AG04449 (cell line): ENCODE measurements around the gene LSS.

ENCODE experiments used
- CTCF ChIA-PET: fragments of 350-600 bp; formaldehyde crosslinking; extraction: SDS; loops from one replicate; lab custom pipeline; 2021; ENCODE audit warnings: antibody characterized with exemption; lab: Yijun Ruan, JAX
- POLR2A ChIA-PET: fragments of 400-600, 350-600 bp; formaldehyde crosslinking; extraction: SDS; loops from one replicate; lab custom pipeline; 2020; ENCODE audit warnings: antibody characterized with exemption, inconsistent platforms; lab: Yijun Ruan, JAX
- DNase-seq: peaks from one replicate; pipeline ENCODE4 v3.0.0-alpha.2; 2010; ENCODE audit warnings: low read depth, low spot score
- H3K4me3 ChIP-seq: 2 replicates; pipeline ENCODE4 v1.5.1; 2011; ENCODE audit warnings: low read depth, mild to moderate bottlenecking, control low read depth, low read length
- TF ChIP-seq, protein P1 (sequence below): IDR thresholded peaks from one replicate; pipeline ENCODE4 v1.5.1; 2011; ENCODE audit warnings: mild to moderate bottlenecking, moderate library complexity, low read length, control low read depth, inconsistent platforms; ENCODE audit not compliant: insufficient read depth; ENCODE audit errors: missing control alignments

The LSS gene

DNA sequence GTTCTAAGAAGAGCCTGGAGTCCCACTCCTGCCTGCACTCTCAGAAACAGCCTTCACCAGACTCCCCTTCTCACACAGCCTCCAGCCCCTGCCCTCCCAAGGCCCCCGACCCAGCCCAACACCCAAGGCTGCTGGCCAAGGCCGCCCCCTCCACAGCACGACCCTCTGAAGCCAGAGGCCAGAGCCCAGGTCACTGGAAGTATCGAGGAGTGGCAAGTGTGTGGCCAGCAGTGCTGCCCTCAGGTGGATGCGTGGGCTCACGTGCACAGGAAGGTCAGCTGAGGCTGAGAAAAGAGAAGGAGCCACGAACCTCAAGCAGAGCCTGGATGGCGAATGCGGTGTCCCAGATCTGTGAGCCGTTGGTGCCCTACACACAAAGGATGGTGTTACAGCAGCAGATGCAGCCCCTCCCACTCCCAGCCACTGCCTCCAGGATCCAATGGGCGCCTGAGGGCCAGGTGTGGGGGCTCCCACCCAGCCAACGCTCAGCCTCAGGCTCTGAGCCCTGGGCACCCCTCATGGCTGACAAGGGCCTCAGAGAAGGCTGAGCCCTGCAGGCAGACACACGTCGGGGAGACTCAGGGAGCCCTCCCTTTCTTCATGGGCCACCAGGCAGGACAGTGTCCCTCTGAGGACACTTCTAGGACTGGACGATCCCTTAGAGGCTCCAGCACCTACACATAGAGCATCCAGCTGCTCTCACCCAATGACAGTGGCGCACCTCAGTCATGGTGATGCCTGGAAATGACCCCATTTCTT lies 18.0 kb downstream of the LSS start:
- H3K4me3 ChIP-seq, result no peak overlapping the region
- CTCF ChIA-PET, result interaction anchor here (1.9 kb wide), 1 partner anchor 14 kb away, joined by 6 read pairs; no protein-coding TSS in a partner anchor
- DNase-seq, result no peak
- TF ChIP-seq, protein P1, sequence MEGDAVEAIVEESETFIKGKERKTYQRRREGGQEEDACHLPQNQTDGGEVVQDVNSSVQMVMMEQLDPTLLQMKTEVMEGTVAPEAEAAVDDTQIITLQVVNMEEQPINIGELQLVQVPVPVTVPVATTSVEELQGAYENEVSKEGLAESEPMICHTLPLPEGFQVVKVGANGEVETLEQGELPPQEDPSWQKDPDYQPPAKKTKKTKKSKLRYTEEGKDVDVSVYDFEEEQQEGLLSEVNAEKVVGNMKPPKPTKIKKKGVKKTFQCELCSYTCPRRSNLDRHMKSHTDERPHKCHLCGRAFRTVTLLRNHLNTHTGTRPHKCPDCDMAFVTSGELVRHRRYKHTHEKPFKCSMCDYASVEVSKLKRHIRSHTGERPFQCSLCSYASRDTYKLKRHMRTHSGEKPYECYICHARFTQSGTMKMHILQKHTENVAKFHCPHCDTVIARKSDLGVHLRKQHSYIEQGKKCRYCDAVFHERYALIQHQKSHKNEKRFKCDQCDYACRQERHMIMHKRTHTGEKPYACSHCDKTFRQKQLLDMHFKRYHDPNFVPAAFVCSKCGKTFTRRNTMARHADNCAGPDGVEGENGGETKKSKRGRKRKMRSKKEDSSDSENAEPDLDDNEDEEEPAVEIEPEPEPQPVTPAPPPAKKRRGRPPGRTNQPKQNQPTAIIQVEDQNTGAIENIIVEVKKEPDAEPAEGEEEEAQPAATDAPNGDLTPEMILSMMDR, result no peak
- POLR2A ChIA-PET, result no interaction called here

DNA sequence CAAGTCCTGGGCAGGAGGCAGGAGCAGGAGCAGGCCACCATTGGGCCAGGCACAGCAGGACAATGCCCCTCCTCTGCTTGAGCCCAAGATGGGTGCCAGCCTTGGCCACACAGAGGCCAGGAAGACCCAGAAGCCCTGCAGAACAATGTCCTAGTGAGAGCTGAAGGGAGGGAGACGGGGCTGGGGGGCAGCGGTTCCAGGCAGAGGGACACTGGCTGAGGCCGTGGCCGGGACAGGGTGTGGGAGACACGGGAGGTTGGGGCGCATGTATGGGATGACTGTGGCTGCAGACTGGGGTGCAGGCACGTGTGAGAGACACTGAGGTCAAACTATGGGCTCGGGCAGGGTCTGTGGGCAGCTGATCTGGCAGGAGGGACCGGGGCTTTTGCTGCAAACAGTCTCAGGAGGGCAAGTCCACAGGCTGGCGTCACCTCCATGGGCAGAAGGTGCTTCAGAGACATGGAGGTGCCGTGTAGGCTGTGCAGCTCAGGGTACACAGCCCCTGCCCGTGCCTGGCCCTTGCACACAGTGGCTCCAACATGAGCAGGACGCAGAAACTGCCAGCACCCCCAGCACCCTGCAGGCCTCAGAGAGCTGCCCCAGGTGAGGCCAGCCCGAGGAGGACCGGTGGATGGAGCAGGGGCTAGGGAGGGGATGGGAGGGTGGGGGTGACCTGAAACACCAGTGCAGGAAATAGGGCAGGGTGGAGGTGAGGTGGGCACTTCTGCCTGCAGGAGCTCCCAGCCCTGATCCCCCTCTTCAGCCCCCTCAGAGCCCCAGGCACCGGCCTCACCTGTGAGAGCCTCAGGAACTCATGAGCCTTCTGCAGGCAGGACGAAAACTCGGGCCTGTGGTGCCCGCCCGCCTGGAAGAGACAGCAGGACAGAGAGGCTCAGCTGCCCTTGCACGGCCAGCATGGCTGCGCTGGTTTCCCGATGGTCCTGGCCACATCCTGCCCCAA lies 19.5 kb downstream of the LSS start:
- H3K4me3 ChIP-seq, result no peak overlapping the region
- CTCF ChIA-PET, result no interaction called here
- POLR2A ChIA-PET, result no interaction called here
- TF ChIP-seq, protein P1, result no peak
- no peak for DNase-seq

DNA sequence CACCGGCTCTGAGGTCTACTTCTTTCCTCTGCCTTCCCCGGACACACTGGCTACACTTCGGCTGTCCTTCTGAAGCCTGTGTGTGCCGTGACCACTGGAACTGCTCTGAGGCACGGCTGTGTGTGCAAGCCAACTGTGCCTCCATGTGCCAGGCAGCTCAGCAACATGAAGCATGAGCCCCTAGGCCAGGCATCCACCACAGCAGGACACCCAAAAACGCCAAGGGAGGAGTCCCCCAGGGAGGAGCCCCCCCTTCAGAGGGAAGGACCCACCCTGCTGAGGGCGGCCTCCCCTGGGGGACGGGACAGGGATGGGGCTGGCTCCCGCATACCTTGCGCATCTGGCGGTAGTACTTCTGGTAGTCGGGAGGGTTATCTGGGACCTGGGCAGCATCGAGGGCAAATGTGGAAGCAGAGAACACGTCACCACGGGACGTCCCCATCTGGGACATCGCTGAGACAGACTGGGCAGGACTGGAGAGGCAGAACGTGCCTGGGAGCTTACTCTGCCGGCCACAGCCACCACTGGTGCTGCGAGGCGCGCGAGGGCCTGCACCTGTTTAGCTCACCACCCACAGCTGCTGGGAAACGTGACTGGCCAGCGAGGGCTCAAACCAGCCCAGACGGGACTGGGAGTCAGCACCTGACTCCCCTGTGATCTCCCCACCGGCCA lies 20.5 kb downstream of the LSS start:
- TF ChIP-seq, protein P1, result no peak
- no peak for DNase-seq
- H3K4me3 ChIP-seq, result no peak overlapping the region
- CTCF ChIA-PET, result no interaction called here
- POLR2A ChIA-PET, result no interaction called here

DNA sequence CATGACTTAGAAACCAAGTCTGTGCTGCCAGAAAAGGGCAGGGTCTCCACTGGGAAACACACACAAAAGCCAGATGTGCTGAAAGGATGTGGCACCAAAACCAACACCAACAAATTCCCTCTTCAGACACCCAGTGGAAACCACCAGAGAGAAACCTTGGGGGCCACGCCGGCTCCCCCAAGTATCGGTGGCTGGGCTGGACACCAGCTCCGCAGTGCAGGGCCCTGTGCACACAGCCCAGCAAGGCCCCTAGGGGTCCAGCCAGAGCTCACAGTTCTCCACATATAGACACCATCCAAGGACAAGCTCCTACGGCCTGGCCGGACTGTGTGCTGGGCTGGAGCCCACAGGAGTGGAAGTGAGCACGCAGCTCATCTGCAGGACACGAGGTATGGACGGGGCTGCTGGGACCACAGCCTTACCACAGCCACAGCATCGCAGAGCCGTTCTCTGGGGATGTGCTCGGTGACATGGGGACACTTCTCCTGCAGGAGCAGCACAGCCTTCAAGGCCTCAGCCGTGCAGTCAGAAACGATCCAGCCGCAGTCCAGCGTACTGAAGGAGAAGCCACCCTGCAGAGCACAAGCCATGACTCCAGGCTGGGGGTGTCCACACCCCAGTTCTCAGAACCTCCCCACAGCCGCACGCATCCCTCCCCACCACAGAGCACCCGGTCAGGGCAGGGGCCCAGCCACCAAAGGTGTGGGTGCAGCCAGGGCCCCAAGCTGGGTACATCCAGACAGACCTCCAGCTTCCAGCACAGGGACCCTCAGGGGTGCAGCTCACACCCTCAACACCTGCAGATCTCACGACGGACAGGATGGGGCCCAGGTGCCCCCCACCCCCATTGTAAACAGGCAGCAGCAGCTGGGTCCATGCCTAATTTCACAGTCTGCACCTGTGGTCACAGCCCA lies 21.3 kb downstream of the LSS start:
- ChIA-PET POLR2A (no interaction called here), CTCF (no interaction called here)
- TF ChIP-seq, protein P1, result no peak
- DNase-seq, result no peak
- no peak overlapping the region for H3K4me3 ChIP-seq

DNA sequence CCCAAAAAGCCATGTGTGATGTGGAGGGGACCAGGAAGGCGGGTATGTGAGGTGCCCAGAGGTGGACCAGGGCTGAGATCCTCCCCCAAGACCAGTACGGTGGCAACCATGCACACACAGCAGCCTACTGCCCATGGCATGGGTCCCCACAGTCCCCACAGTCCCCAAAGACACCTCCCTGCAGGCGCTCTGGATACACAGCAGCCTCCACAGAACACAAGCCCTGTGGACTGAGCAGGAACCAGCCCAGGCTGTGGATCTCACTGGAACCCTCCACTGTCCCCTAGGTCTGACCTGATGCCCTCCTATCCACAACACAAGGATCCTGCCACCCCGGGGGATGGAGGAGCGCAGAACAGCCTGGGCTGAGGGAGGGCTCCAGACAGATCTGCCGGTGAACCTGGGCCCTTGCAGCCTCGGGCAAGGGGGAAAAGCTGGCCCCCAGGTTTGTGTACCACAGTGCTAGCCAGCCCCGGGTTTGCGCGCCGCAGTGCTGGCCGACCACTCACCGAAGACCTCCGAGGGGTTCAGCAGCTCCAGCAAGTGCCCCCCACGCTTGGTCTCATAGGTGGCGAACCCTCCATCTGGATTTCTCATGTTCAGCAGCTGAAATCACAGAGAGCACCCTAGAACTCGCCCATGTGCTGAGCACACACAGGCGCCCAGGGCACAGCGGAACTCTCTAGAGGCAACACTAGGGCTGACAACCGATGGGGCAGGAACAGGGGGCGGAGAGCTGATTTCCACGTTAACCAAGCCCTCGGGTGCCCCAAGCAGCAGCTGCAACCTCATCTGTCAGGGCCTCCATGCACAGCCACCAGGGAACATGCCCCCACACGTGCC lies 22.2 kb downstream of the LSS start:
- POLR2A ChIA-PET, result no interaction called here
- DNase-seq, result no peak

More for the DNA sequence above, 22.2 kb downstream of the LSS start:
- no peak overlapping the region for H3K4me3 ChIP-seq
- TF ChIP-seq, protein P1, result no peak
- CTCF ChIA-PET, result no interaction called here
